Gastroesophageal sphincter (tissue), 4 donors: Measurements from ENCODE around the gene RERE. TPM values are rescaled to one million over a fixed set of nuclear protein-coding genes. Genes with fewer than 3 reads are reported as not detected.
A peak's percentile ranks its signal among the peaks of the same experiment; 100 is the strongest.

Experiments used
- ATAC-seq: fragments of 150-250 bp; one replicate; pipeline ENCODE4 v1.9.1; 2016; ENCODE audit warnings: mild to moderate bottlenecking, moderate library complexity
- H3K27ac ChIP-seq, 4 donors: fragments of 200-600 bp; sonication (generic) in 3 of 4; 1 replicate in 3 of 4; 2 replicates in 1 of 4; pipeline ENCODE4 v1.5.1; 2016 to 2019
- H3K27me3 ChIP-seq: fragments of 200-600 bp; sonication (generic); one replicate; pipeline ENCODE4 v1.5.1; 2019
- H3K36me3 ChIP-seq, 2 donors: fragments of 200-600 bp; sonication (generic); one replicate each; pipeline ENCODE4 v1.5.1; 2019; ENCODE audit warnings: control low read depth in 1 of 2
- H3K4me1 ChIP-seq, 3 donors: fragments of 200-600 bp; sonication (generic); 1 replicate in 2 of 3; 2 replicates in 1 of 3; pipeline ENCODE4 v1.5.1; 2016 to 2019; ENCODE audit warnings: control low read depth in 2 of 3
- H3K4me3 ChIP-seq, 2 donors: fragments of 200-600 bp; sonication (generic); one replicate each; pipeline ENCODE4 v1.5.1; 2019; ENCODE audit warnings: mild to moderate bottlenecking in 1 of 2, moderate library complexity in 1 of 2
- H3K9me3 ChIP-seq, 3 donors: fragments of 200-600 bp; sonication (generic); one replicate each; pipeline ENCODE4 v1.5.1; 2017 to 2019; ENCODE audit warnings: control low read depth in 2 of 3
- EP300 ChIP-seq: sonication (generic); formaldehyde crosslinking; IDR thresholded peaks from one replicate; pipeline ENCODE4 v1.6.1; 2017; ENCODE audit warnings: antibody characterized with exemption, mild to moderate bottlenecking
- POLR2A ChIP-seq, 2 donors: fragments of 450-650 bp; IDR thresholded peaks; one replicate each; pipeline ENCODE4 v1.6.1; 2017; ENCODE audit warnings: antibody characterized with exemption in 2 of 2, mild to moderate bottlenecking in 2 of 2, moderate library complexity in 1 of 2
- POLR2AphosphoS5 ChIP-seq: sonication (generic); formaldehyde crosslinking; IDR thresholded peaks from one replicate; pipeline ENCODE4 v1.6.1; 2017; ENCODE audit warnings: antibody characterized with exemption
- WGBS, 2 donors: methylation state at CpG; one replicate each; pipeline ENCODE4 v1.1.5; 2018; ENCODE audit warnings: low coverage in 1 of 2; 5-methylcytosine and 5-hydroxymethylcytosine counted together
- total RNA-seq, 4 donors: library from RNA; depleted of rRNA; stranded (reverse); fragments of >200 nt; gene quantifications; one replicate each; pipeline ENCODE4 v1.1.0, GENCODE V29; 2016
- TF ChIP-seq, protein P1 (sequence below), 4 experiments: fragments of 200-600 bp in 2 of 4; fragments of 450-650 bp in 2 of 4; sonication (generic) in 1 of 4; IDR thresholded peaks; one replicate each; pipeline ENCODE4 v1.5.1; 2017 to 2019; ENCODE audit warnings: antibody characterized with exemption in 4 of 4, mild to moderate bottlenecking in 2 of 4, moderate library complexity in 2 of 4

RERE gene
- total RNA-seq, 4 donors from 2014 or later = 112 to 212 (median 139) TPM

- no peak for ATAC-seq
- H3K9me3 ChIP-seq = no peaks in the 10 kb centered on the region
- no peak for TF ChIP-seq POLR2A (IDR thresholded peaks at IDR 0.05)
- TF ChIP-seq EP300 = no peak
- TF ChIP-seq, protein P1, sequence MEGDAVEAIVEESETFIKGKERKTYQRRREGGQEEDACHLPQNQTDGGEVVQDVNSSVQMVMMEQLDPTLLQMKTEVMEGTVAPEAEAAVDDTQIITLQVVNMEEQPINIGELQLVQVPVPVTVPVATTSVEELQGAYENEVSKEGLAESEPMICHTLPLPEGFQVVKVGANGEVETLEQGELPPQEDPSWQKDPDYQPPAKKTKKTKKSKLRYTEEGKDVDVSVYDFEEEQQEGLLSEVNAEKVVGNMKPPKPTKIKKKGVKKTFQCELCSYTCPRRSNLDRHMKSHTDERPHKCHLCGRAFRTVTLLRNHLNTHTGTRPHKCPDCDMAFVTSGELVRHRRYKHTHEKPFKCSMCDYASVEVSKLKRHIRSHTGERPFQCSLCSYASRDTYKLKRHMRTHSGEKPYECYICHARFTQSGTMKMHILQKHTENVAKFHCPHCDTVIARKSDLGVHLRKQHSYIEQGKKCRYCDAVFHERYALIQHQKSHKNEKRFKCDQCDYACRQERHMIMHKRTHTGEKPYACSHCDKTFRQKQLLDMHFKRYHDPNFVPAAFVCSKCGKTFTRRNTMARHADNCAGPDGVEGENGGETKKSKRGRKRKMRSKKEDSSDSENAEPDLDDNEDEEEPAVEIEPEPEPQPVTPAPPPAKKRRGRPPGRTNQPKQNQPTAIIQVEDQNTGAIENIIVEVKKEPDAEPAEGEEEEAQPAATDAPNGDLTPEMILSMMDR (IDR thresholded peaks at IDR 0.05) = no peak
- no peak for TF ChIP-seq POLR2AphosphoS5
- no peaks in the 10 kb centered on the region for H3K27me3 ChIP-seq
- no peak overlapping the region for H3K27ac ChIP-seq
- no peak overlapping the region for H3K4me3 ChIP-seq
- no peaks in the 10 kb centered on the region for H3K36me3 ChIP-seq
- H3K4me1 ChIP-seq = peaks cover 7 to 29% (median 12%) of the 10 kb centered on the region in 3 donors
- 88 to 89% methylated on average over 5 of the region's 5 CpGs for WGBS, 2 donors
Measured at GRCh38 chr1:8574985-8575384, 242.5 kb downstream of the RERE start.

DNA sequence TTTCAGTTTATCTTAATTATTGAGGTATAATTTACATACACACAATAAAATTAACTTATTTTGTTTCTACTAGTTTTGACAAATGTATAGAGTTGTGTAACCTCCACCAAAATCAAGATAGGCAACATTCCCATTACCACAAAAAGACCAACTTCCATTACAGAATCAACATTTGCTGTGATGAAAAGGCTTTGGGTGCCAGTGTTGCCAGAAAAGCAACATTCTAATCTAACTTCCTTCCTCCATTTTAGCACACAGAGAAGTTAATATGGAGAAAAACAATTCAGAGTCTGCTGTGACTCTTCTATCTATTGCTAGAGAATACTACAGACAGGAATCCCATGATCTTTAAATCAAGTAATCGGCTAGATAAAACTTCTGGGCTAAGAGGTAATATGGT lies 245.3 kb downstream of the RERE start:
- Histone ChIP-seq H3K27ac (peak overlapping the region in 3 of 4 donors; percentile 31 to 59 (median 41)), H3K4me1 (peaks cover 7 to 33% (median 12%) of the 10 kb centered on the region in 3 donors), H3K4me3 (no peak overlapping the region), H3K27me3 (no peaks in the 10 kb centered on the region), H3K9me3 (no peaks in the 10 kb centered on the region), H3K36me3 (no peaks in the 10 kb centered on the region)
- no peak for TF ChIP-seq POLR2A (IDR thresholded peaks at IDR 0.05)
- TF ChIP-seq, protein P1 (IDR thresholded peaks at IDR 0.05) = no peak
- TF ChIP-seq POLR2AphosphoS5 = no peak
- no peak for TF ChIP-seq EP300
- 60 to 88% methylated on average over 1 of the region's 1 CpG for WGBS, 2 donors
- no peak for ATAC-seq

- no peaks in the 10 kb centered on the region for H3K9me3 ChIP-seq
- no peaks in the 10 kb centered on the region for H3K36me3 ChIP-seq
- H3K4me3 ChIP-seq = no peak overlapping the region
- peaks cover 7 to 33% (median 12%) of the 10 kb centered on the region in 3 donors for H3K4me1 ChIP-seq
- TF ChIP-seq EP300 (no peak), POLR2AphosphoS5 (no peak), POLR2A (IDR thresholded peaks at IDR 0.05) (no peak)
- TF ChIP-seq, protein P1 (IDR thresholded peaks at IDR 0.05) = peak; percentile 28 to 62 (median 56)
- peak overlapping the region; percentile 31 to 59 (median 48) for H3K27ac ChIP-seq
- peak; percentile 48 for ATAC-seq
- 10 to 28% methylated on average over 5 of the region's 5 CpGs for WGBS, 2 donors
- H3K27me3 ChIP-seq = no peaks in the 10 kb centered on the region
Measured at GRCh38 chr1:8571200-8571984, 246.0 kb downstream of the RERE start.

DNA sequence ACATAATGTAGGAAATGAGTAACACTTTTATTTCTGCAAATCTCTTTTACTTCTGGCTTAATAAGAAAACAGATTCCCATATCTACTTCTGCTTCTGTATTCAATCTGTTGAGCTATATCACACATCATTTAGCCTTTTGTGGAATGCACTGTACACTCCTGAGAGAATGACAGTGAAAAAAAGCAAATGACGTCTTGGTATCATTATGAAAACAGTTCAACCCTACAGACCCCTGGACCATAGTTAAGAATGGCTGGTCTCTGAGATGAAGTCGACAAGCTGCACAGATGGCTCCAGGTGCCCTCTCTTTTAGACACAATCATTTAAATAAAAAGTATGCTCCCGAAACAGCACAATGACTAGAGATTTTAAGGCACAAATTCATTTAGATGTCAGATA lies 247.0 kb downstream of the RERE start:
- Histone ChIP-seq H3K4me3 (no peak overlapping the region), H3K27me3 (no peaks in the 10 kb centered on the region), H3K36me3 (no peaks in the 10 kb centered on the region), H3K9me3 (no peaks in the 10 kb centered on the region), H3K27ac (peak overlapping the region in 2 of 4 donors; percentile 23 to 59), H3K4me1 (peaks cover 7 to 33% (median 12%) of the 10 kb centered on the region in 3 donors)
- 29 to 52% methylated on average over 3 of the region's 3 CpGs for WGBS, 2 donors
- TF ChIP-seq POLR2AphosphoS5 = no peak
- TF ChIP-seq POLR2A (IDR thresholded peaks at IDR 0.05) = no peak
- no peak for TF ChIP-seq EP300
- TF ChIP-seq, protein P1 (IDR thresholded peaks at IDR 0.05) = no peak
- no peak for ATAC-seq

- TF ChIP-seq POLR2AphosphoS5 = no peak
- no peak for TF ChIP-seq POLR2A (IDR thresholded peaks at IDR 0.05)
- no peak for TF ChIP-seq EP300
- TF ChIP-seq, protein P1 (IDR thresholded peaks at IDR 0.05) = no peak
- H3K4me3 ChIP-seq = no peak overlapping the region
- no peak for ATAC-seq
- no peaks in the 10 kb centered on the region for H3K9me3 ChIP-seq
- H3K27me3 ChIP-seq = no peaks in the 10 kb centered on the region
- H3K27ac ChIP-seq = no peak overlapping the region
- peaks cover 7 to 37% (median 12%) of the 10 kb centered on the region in 3 donors for H3K4me1 ChIP-seq
- WGBS, 2 donors = 89 to 93% methylated on average over 3 to 4 of the region's 4 CpGs
- no peaks in the 10 kb centered on the region for H3K36me3 ChIP-seq
Measured at GRCh38 chr1:8569242-8569641, 248.2 kb downstream of the RERE start.
